GM18868 (cell line): Measurements from ENCODE around the gene IL15RA.
"Not testable (repeated sequence)": the region's sequence is repeated elsewhere in the genome, so short reads cannot be mapped to it uniquely, and the experiment has no call there.

Experiments used
- ATAC-seq: cut with Tn5 transposase; IDR thresholded peaks from one replicate; pipeline ENCODE4 v1.9.1; 2021; ENCODE audit warnings: mild to moderate bottlenecking, moderate library complexity; ENCODE audit not compliant: unreplicated experiment

The IL15RA gene

GRCh38 chr10:6006546-6006945, 29.2 kb upstream of the IL15RA start:
- no peak for ATAC-seq

- no peak for ATAC-seq
These were observed 28.6 kb upstream of the IL15RA start for GRCh38 chr10:6005856-6006395.

- not testable (repeated sequence) for ATAC-seq
These were observed 27.9 kb upstream of the IL15RA start for GRCh38 chr10:6005161-6005804.

GRCh38 chr10:6002809-6003510, 25.6 kb upstream of the IL15RA start:
- ATAC-seq: no peak

- ATAC-seq: no peak
These were observed 22.3 kb upstream of the IL15RA start for GRCh38 chr10:5999440-6000165.

GRCh38 chr10:5996696-5997095, 19.4 kb upstream of the IL15RA start:
- ATAC-seq: no peak

- ATAC-seq: no peak
These were observed 15.1 kb upstream of the IL15RA start for GRCh38 chr10:5992398-5992797.

GRCh38 chr10:5991708-5992107, 14.4 kb upstream of the IL15RA start:
- no peak for ATAC-seq

GRCh38 chr10:5989756-5990155, 12.4 kb upstream of the IL15RA start:
- ATAC-seq: no peak

- no peak for ATAC-seq
These were observed 11.1 kb upstream of the IL15RA start for GRCh38 chr10:5988336-5988920.

GRCh38 chr10:5987747-5988146, 10.4 kb upstream of the IL15RA start:
- ATAC-seq: no peak

- ATAC-seq: no peak
These were observed 7.7 kb upstream of the IL15RA start for GRCh38 chr10:5985029-5985428.

GRCh38 chr10:5983774-5984173, 6.4 kb upstream of the IL15RA start:
- no peak for ATAC-seq

- no peak for ATAC-seq
These were observed 4.2 kb upstream of the IL15RA start for GRCh38 chr10:5981529-5981928.

GRCh38 chr10:5978230-5978489, 817 bp upstream of the IL15RA start:
- no peak for ATAC-seq

GRCh38 chr10:5976512-5977470, 552 bp downstream of the IL15RA start:
- ATAC-seq: peak; percentile 10

- peak; percentile 77 for ATAC-seq
These were observed 1.5 kb downstream of the IL15RA start for GRCh38 chr10:5975641-5976473.

GRCh38 chr10:5973069-5973468, 4.3 kb downstream of the IL15RA start:
- no peak for ATAC-seq

- no peak for ATAC-seq
These were observed 5.5 kb downstream of the IL15RA start for GRCh38 chr10:5971886-5972285.
